ENCODE data around the gene PGBD5. TPM values are rescaled to one million over a fixed set of nuclear protein-coding genes. Genes with fewer than 3 reads are reported as not detected.

PGBD5 gene
- total RNA-seq, 2 experiments from 2014 or later, result not detected

DNA sequence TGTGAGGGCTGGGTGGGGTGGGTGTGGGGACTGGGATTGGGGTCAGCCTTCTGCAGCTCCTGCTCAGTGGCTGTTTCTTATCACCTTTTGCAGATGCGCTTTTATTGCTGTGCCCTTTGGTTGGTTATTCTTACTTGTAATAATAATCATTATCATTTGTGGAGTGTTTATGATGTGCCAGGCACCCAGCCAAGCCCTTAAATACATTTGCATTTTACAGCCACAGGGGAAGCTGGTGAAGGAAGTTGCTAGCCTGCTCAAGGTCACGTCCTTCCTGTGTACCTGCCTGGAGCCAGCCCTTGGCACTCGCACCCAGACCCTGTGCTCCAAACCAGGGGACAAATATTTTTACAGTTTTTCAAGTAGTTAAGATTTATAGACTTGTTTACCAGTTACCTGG is 144.0 kb downstream of the PGBD5 start:
- peaks cover 25% of the 10 kb centered on the region for H3K36me3 Mint-ChIP-seq (ENCODE audit: low read depth)
- H3K27me3 Mint-ChIP-seq, result no peaks in the 10 kb centered on the region
- H3K9me3 Mint-ChIP-seq, result no peaks in the 10 kb centered on the region
- H3K4me1 Mint-ChIP-seq (ENCODE audit: low read depth), result peaks cover 38% of the 10 kb centered on the region
- H3K4me3 Mint-ChIP-seq, result no peak overlapping the region
- CTCF ChIA-PET, result no interaction called here
- DNase-seq, result peak; percentile 29
- TF ChIP-seq, protein P1, sequence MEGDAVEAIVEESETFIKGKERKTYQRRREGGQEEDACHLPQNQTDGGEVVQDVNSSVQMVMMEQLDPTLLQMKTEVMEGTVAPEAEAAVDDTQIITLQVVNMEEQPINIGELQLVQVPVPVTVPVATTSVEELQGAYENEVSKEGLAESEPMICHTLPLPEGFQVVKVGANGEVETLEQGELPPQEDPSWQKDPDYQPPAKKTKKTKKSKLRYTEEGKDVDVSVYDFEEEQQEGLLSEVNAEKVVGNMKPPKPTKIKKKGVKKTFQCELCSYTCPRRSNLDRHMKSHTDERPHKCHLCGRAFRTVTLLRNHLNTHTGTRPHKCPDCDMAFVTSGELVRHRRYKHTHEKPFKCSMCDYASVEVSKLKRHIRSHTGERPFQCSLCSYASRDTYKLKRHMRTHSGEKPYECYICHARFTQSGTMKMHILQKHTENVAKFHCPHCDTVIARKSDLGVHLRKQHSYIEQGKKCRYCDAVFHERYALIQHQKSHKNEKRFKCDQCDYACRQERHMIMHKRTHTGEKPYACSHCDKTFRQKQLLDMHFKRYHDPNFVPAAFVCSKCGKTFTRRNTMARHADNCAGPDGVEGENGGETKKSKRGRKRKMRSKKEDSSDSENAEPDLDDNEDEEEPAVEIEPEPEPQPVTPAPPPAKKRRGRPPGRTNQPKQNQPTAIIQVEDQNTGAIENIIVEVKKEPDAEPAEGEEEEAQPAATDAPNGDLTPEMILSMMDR (IDR thresholded peaks at IDR 0.05), result no peak
- POLR2A ChIA-PET, result interaction anchor here (1.4 kb wide), 1 partner anchor 10 kb away, joined by 4 read pairs; no protein-coding TSS in a partner anchor
- H3K27ac Mint-ChIP-seq, result peak overlapping the region; percentile 80
- intact Hi-C loops (cut with micrococcal nuclease), result no loop called here
- peak; percentile 48 for ATAC-seq

DNA sequence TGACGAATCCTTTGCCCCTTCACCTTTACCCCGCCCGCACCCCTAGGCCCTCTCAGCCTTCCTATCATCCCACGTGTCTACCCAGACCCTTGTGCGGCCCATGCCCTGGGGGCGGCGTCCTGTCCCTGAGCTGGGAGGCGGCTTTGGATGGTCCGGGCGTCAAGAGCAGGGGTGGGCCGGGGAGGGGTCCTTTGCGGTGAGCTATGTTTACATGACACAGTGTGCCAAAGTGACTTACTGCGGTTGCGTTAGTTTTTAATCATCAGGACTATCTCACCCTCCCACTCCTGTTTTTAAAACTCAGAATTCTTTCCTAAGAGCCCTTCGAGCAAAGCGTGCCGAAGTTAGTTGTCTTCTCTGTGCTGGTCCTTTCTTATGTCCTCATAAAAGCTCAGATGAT is 144.6 kb downstream of the PGBD5 start:
- ATAC-seq, result no peak
- H3K4me3 Mint-ChIP-seq, result no peak overlapping the region
- no peaks in the 10 kb centered on the region for H3K27me3 Mint-ChIP-seq
- H3K9me3 Mint-ChIP-seq, result no peaks in the 10 kb centered on the region
- H3K27ac Mint-ChIP-seq, result peak overlapping the region; percentile 80
- DNase-seq, result no peak
- H3K36me3 Mint-ChIP-seq (ENCODE audit: low read depth), result peaks cover 30% of the 10 kb centered on the region
- TF ChIP-seq, protein P1 (IDR thresholded peaks at IDR 0.05), result no peak
- peaks cover 44% of the 10 kb centered on the region for H3K4me1 Mint-ChIP-seq (ENCODE audit: low read depth)
- CTCF ChIA-PET, result no interaction called here
- intact Hi-C loops (cut with micrococcal nuclease), result no loop called here
- POLR2A ChIA-PET, result interaction anchor here (1.4 kb wide), 1 partner anchor 10 kb away, joined by 4 read pairs; no protein-coding TSS in a partner anchor

DNA sequence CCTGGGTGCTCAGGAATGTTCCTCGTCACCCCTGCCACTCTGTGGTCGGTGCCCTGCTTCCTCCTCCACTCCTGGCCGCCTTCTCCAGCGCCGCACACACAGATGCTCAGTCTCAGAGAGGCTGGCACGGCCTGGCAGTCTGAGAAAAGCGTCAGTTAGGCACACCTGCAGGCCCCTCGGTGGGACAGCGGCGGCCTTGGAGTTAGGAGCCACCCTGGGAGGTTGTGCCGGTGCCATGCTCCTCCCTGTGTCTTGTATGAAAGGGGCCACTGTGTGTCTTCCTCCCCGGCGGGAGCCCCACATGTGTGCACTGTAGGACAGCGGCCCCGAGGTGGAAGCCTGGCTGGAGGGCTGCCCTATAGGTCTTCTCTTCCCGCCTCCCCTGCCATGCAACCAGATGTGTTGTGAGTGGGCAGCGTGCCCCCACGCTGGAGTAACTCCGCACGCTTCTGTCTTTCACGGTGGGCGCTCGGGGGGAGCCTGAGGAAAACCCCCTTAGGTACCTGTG is 145.2 kb downstream of the PGBD5 start:
- no peak for DNase-seq

DNA sequence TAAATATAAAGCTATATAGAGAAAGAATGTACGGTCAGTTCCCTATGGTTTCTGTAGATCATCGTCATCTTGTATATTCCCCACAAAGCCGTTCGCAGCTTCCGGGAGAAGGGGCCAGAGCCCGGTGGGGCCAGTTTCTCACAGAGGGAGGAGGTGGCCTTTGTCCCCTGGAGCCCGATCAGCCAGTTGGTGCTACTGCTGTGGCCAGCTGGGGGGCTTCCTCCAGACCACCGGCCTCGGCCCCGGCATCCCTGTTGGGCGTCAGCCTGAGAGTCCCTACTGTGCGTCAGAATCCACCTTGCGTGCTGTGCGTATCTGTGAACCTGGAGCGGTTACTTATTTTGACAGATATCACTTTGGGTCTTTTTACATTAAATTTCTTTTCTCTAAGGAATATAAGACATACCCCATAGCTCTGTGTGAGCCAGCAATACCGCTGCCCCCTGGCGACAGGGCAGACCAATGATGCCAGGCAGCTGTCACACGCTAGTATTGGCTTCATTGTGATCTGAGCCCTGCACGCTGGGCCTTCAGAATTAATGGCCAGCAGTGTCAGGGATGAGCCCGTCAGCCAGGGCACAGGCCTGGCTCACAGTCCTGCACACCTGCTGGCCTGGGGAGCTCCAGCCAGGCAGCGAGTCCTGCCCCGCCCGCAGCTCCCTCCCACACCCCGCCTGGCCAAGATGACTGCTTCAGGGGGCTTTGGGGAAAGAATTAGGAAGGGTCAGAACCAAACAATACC is 145.9 kb downstream of the PGBD5 start:
- Mint-ChIP-seq H3K4me3 (no peak overlapping the region), H3K36me3 (ENCODE audit: low read depth) (peaks cover 34% of the 10 kb centered on the region), H3K4me1 (ENCODE audit: low read depth) (peaks cover 46% of the 10 kb centered on the region), H3K9me3 (no peaks in the 10 kb centered on the region), H3K27me3 (no peaks in the 10 kb centered on the region), H3K27ac (peak overlapping the region; percentile 67)
- intact Hi-C loops (cut with micrococcal nuclease), result no loop called here
- ATAC-seq (no peak), DNase-seq (peak; percentile 33)
- TF ChIP-seq, protein P1 (IDR thresholded peaks at IDR 0.05), result no peak
- ChIA-PET POLR2A (interaction anchor here (1.0 kb wide), 1 partner anchor 9 kb away, joined by 3 read pairs; no protein-coding TSS in a partner anchor), CTCF (interaction anchor here (0.6 to 1.1 kb wide), 2 partner anchors 10 to 61 kb away, joined by 3 to 5 read pairs; no protein-coding TSS in a partner anchor)

More for the DNA sequence above, 145.2 kb downstream of the PGBD5 start:
- CTCF ChIA-PET, result interaction anchor here (0.6 kb wide), 1 partner anchor 61 kb away, joined by 3 read pairs; no protein-coding TSS in a partner anchor
- POLR2A ChIA-PET, result no interaction called here
- Mint-ChIP-seq H3K9me3 (no peaks in the 10 kb centered on the region), H3K36me3 (ENCODE audit: low read depth) (peaks cover 34% of the 10 kb centered on the region), H3K27me3 (no peaks in the 10 kb centered on the region), H3K4me1 (ENCODE audit: low read depth) (peaks cover 46% of the 10 kb centered on the region), H3K4me3 (no peak overlapping the region), H3K27ac (peak overlapping the region; percentile 73)
- ATAC-seq, result no peak
- intact Hi-C loops (cut with micrococcal nuclease), result no loop called here
- TF ChIP-seq, protein P1 (IDR thresholded peaks at IDR 0.05), result no peak

DNA sequence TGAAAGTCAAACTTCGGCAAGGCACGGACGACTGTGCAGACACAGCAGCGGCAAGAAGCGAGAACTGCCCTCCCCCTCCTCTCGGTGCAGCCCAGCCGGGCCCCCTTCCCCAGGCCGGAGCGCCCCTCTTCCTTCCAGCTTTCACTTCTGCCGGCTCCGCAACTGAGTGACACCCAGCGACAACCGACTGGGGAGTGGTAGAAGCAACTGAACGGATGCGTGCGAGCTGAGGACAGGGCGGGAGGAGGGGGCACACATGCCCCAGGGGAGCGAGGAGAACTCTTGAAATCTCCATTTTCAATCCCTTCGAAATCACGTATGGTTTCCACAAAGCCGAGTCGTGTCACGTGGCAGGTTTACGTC is 146.6 kb downstream of the PGBD5 start:
- Mint-ChIP-seq H3K27me3 (no peaks in the 10 kb centered on the region), H3K27ac (peak overlapping the region; percentile 38), H3K4me3 (no peak overlapping the region), H3K36me3 (ENCODE audit: low read depth) (peaks cover 31% of the 10 kb centered on the region), H3K9me3 (no peaks in the 10 kb centered on the region), H3K4me1 (ENCODE audit: low read depth) (peaks cover 46% of the 10 kb centered on the region)
- ATAC-seq (no peak), DNase-seq (no peak)
- TF ChIP-seq, protein P1 (IDR thresholded peaks at IDR 0.05), result no peak
- CTCF ChIA-PET, result interaction anchor here (1.1 kb wide), 1 partner anchor 9 kb away, joined by 5 read pairs; no protein-coding TSS in a partner anchor
- POLR2A ChIA-PET, result interaction anchor here (1.0 kb wide), 1 partner anchor 9 kb away, joined by 3 read pairs; no protein-coding TSS in a partner anchor
- intact Hi-C loops (cut with micrococcal nuclease), result no loop called here
